ENCODE measurements around the gene ARPC5L. TPM values are rescaled to one million over a fixed set of nuclear protein-coding genes. Genes with fewer than 3 reads are reported as not detected.

Gene ARPC5L
- total RNA-seq, 1 donor from 2014 or later = 36.3 TPM

DNA sequence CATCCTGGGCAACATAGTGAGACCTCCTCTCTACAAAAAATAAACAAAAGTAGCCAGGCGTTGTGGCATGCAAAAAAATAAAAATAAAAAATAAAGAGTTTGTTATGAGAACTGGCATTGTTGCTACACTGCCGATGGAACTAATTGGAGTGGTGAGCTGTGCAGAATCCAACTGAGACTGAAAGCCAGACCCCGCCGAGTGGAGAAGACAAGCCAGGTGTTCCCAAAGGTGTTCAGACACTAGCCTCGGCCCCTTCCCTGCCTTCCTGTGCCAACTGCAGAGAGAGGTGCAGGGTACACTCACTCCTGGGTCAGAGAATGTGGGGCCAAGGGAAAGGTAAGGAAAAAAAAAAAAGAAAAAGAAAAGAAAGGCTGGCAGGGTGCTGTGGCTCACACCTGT lies 46.3 kb upstream of the ARPC5L start:
- Histone ChIP-seq H3K27me3 (ENCODE audit: control insufficient read depth, insufficient read depth, low read length) (no peaks in the 10 kb centered on the region), H3K4me3 (ENCODE audit: low read depth, low read length) (no peak overlapping the region), H3K36me3 (ENCODE audit: control insufficient read depth, insufficient read depth, low read length) (no peaks in the 10 kb centered on the region)
- no peak for TF ChIP-seq CTCF (IDR thresholded peaks at IDR 0.05; ENCODE audit: insufficient read depth, low read length, poor library complexity, severe bottlenecking)
- no peak for DNase-seq (ENCODE audit: low read depth)

DNA sequence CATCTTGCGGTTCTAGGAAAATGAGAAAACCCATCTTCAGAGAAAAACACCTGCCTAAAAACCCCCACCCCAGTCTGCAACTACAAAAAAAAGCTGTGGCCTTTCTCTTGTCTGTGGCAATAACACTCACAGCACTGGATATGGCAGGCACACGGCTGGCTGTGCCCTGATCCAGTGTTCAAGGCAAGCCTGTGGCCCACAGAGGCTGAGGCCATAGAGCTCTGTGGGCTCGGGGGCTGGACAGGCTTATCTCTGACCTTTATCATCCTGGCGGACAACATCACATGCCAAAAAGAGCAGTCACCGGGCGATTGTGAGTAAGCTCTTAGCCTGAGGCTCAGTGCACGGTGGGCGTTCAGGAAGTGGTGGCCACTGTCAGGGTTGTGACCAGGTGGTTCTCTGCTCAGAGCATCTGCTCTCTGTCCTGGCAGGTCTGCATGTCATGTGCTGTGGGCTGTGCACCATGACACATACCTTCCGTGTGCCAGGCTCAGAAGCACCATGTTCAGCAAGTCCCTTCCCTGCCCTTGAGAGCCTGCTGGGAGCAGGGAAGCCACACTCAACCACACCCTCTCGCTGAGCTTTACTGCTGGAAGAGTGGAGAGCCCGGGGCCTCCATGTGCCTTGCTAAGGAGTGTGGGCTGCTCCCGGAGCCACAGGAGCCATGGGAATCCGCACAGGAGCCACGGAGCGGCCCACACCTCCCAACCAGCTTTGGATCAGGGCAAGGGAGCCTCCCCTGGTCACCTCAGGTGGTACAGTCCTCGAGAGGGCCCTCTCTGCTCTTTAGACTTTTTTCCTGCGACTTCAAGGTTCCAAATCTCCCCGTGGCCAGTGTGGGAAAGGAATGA lies 43.3 kb upstream of the ARPC5L start:
- H3K27me3 ChIP-seq (ENCODE audit: control insufficient read depth, insufficient read depth, low read length) = no peaks in the 10 kb centered on the region
- TF ChIP-seq CTCF (IDR thresholded peaks at IDR 0.05; ENCODE audit: insufficient read depth, low read length, poor library complexity, severe bottlenecking) = no peak
- no peak overlapping the region for H3K4me3 ChIP-seq (ENCODE audit: low read depth, low read length)
- peak; percentile 63 for DNase-seq (ENCODE audit: low read depth)
- H3K36me3 ChIP-seq (ENCODE audit: control insufficient read depth, insufficient read depth, low read length) = no peaks in the 10 kb centered on the region

- no peak for DNase-seq (ENCODE audit: low read depth)
- no peak for TF ChIP-seq CTCF (IDR thresholded peaks at IDR 0.05; ENCODE audit: insufficient read depth, low read length, poor library complexity, severe bottlenecking)
- Histone ChIP-seq H3K36me3 (ENCODE audit: control insufficient read depth, insufficient read depth, low read length) (no peaks in the 10 kb centered on the region), H3K27me3 (ENCODE audit: control insufficient read depth, insufficient read depth, low read length) (no peaks in the 10 kb centered on the region), H3K4me3 (ENCODE audit: low read depth, low read length) (no peak overlapping the region)
Measured at GRCh38 chr9:124820698-124821623, 41.0 kb upstream of the ARPC5L start.

GRCh38 chr9:124828489-124829333 lies 33.2 kb upstream of the ARPC5L start:
- DNase-seq (ENCODE audit: low read depth) = no peak
- no peaks in the 10 kb centered on the region for H3K27me3 ChIP-seq (ENCODE audit: control insufficient read depth, insufficient read depth, low read length)
- no peaks in the 10 kb centered on the region for H3K36me3 ChIP-seq (ENCODE audit: control insufficient read depth, insufficient read depth, low read length)
- H3K4me3 ChIP-seq (ENCODE audit: low read depth, low read length) = no peak overlapping the region
- TF ChIP-seq CTCF (IDR thresholded peaks at IDR 0.05; ENCODE audit: insufficient read depth, low read length, poor library complexity, severe bottlenecking) = no peak

DNA sequence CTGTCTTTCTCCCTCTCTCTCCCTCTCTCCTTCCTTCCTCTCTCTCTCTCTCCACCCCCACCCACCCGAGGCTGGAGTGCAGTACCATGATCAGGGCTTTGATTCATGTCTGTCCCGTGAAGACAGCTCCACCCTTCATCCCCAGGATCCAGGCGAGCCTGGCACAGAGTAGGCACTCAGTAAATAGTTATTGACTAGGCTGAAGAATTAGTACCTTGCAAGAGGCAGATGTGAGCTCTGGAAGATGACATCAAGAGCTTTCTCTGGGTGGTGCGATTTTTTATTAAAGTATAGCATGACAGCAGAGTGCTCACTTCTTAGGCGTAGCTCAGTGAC lies 32.6 kb upstream of the ARPC5L start:
- no peak for TF ChIP-seq CTCF (IDR thresholded peaks at IDR 0.05; ENCODE audit: insufficient read depth, low read length, poor library complexity, severe bottlenecking)
- DNase-seq (ENCODE audit: low read depth) = no peak
- Histone ChIP-seq H3K4me3 (ENCODE audit: low read depth, low read length) (no peak overlapping the region), H3K27me3 (ENCODE audit: control insufficient read depth, insufficient read depth, low read length) (no peaks in the 10 kb centered on the region), H3K36me3 (ENCODE audit: control insufficient read depth, insufficient read depth, low read length) (no peaks in the 10 kb centered on the region)

All from kidney epithelial cell (primary cell).